DOHH2 (cell line): ENCODE results near the gene GPR65.

Source experiments
- H3F3A ChIP-seq: fragments of 200-600 bp; sonication (generic), shearing (Covaris generic); 2 replicates; pipeline ENCODE4 v1.6.0; 2016; ENCODE audit warnings: antibody characterized with exemption, mild to moderate bottlenecking; ENCODE audit not compliant: control insufficient read depth, insufficient read depth
- H3K27ac ChIP-seq: fragments of 200-600 bp; sonication (generic); 2 replicates; pipeline ENCODE4 v1.5.1; 2014; ENCODE audit warnings: low read depth, mild to moderate bottlenecking, low read length, moderate library complexity
- H3K27me3 ChIP-seq: fragments of 200-600 bp; sonication (generic); 2 replicates; pipeline ENCODE4 v1.6.1; 2014; ENCODE audit warnings: mild to moderate bottlenecking, low read length, mixed read lengths; ENCODE audit not compliant: control insufficient read depth
- H3K36me3 ChIP-seq: fragments of 200-600 bp; sonication (generic); 2 replicates; pipeline ENCODE4 v1.6.1; 2014; ENCODE audit warnings: mild to moderate bottlenecking, low read length, moderate library complexity, mixed read lengths; ENCODE audit not compliant: control insufficient read depth
- H3K4me1 ChIP-seq: fragments of 200-600 bp; sonication (generic); 2 replicates; pipeline ENCODE4 v1.6.1; 2014; ENCODE audit warnings: mild to moderate bottlenecking, low read length, mixed read lengths; ENCODE audit not compliant: control insufficient read depth
- H3K4me2 ChIP-seq: fragments of 200-600 bp; sonication (generic); 2 replicates; pipeline ENCODE4 v1.6.0; 2014; ENCODE audit warnings: mild to moderate bottlenecking, low read length, moderate library complexity
- H3K4me3 ChIP-seq: fragments of 200-600 bp; sonication (generic); 2 replicates; pipeline ENCODE4 v1.5.1; 2014; ENCODE audit warnings: mild to moderate bottlenecking, low read length, mixed read lengths
- H3K79me2 ChIP-seq: fragments of 200-600 bp; sonication (generic); 2 replicates; pipeline ENCODE4 v1.6.1; 2014; ENCODE audit warnings: mild to moderate bottlenecking, low read length, mixed read lengths; ENCODE audit not compliant: control insufficient read depth
- H3K9me2 ChIP-seq: fragments of 200-600 bp; sonication (generic); replicated peaks from 2 replicates; pipeline ENCODE4 v1.6.1; 2014; ENCODE audit warnings: mild to moderate bottlenecking, low read length, mixed read lengths; ENCODE audit not compliant: control insufficient read depth
- H3K9me3 ChIP-seq: fragments of 200-600 bp; sonication (generic); 2 replicates; pipeline ENCODE4 v1.6.1; 2014; ENCODE audit warnings: antibody characterized with exemption, low read length, mixed read lengths; ENCODE audit not compliant: control insufficient read depth, insufficient read depth
- H4K20me1 ChIP-seq: fragments of 200-600 bp; sonication (generic); 2 replicates; pipeline ENCODE4 v1.6.0; 2014; ENCODE audit warnings: low read depth, mild to moderate bottlenecking, antibody characterized with exemption, low read length, moderate library complexity; ENCODE audit not compliant: control insufficient read depth, insufficient read depth
- CTCF ChIP-seq: fragments of 200-600 bp; sonication (generic); IDR thresholded peaks from one replicate; pipeline ENCODE4 v1.5.1; 2014; ENCODE audit warnings: antibody characterized with exemption, mild to moderate bottlenecking, low read depth, low read length; ENCODE audit not compliant: poor library complexity, severe bottlenecking
- EZH2phosphoT487 ChIP-seq: fragments of 200-600 bp; sonication (generic); IDR thresholded peaks from 2 replicates; pipeline ENCODE4 v1.6.1; 2017; ENCODE audit warnings: borderline replicate concordance, mild to moderate bottlenecking, antibody characterized with exemption, low read length, moderate library complexity, mixed read lengths

The GPR65 gene

GRCh38 chr14:87975636-87976035 is 29.3 kb upstream of the GPR65 start:
- Histone ChIP-seq H3K79me2 (no peaks in the 10 kb centered on the region), H3K4me2 (no peak overlapping the region)
- TF ChIP-seq CTCF (no peak), EZH2phosphoT487 (no peak)

GRCh38 chr14:87979689-87980088 is 25.2 kb upstream of the GPR65 start:
- H4K20me1 ChIP-seq = no peaks in the 10 kb centered on the region
- no peaks in the 10 kb centered on the region for H3K9me2 ChIP-seq
- H3K27ac ChIP-seq = no peak overlapping the region
- no peaks in the 10 kb centered on the region for H3K79me2 ChIP-seq
- no peaks in the 10 kb centered on the region for H3K27me3 ChIP-seq
- TF ChIP-seq CTCF (no peak), EZH2phosphoT487 (no peak)
- no peaks in the 10 kb centered on the region for H3K36me3 ChIP-seq
- H3K4me3 ChIP-seq = no peak overlapping the region
- no peaks in the 10 kb centered on the region for H3K9me3 ChIP-seq
- no peak overlapping the region for H3K4me2 ChIP-seq
- no peaks in the 10 kb centered on the region for H3K4me1 ChIP-seq
- no peaks in the 10 kb centered on the region for H3F3A ChIP-seq

More at GRCh38 chr14:87975636-87976035, 29.3 kb upstream of the GPR65 start:
- Histone ChIP-seq H3K9me3 (no peaks in the 10 kb centered on the region), H3K27ac (no peak overlapping the region), H3K27me3 (no peaks in the 10 kb centered on the region), H3F3A (no peaks in the 10 kb centered on the region), H3K9me2 (no peaks in the 10 kb centered on the region), H3K4me3 (no peak overlapping the region), H3K36me3 (no peaks in the 10 kb centered on the region), H3K4me1 (no peaks in the 10 kb centered on the region), H4K20me1 (no peaks in the 10 kb centered on the region)

- no peaks in the 10 kb centered on the region for H3K9me2 ChIP-seq
- H3K27ac ChIP-seq = no peak overlapping the region
- H4K20me1 ChIP-seq = no peaks in the 10 kb centered on the region
- H3K27me3 ChIP-seq = no peaks in the 10 kb centered on the region
- no peaks in the 10 kb centered on the region for H3K9me3 ChIP-seq
- H3K36me3 ChIP-seq = no peaks in the 10 kb centered on the region
- no peak overlapping the region for H3K4me3 ChIP-seq
- no peaks in the 10 kb centered on the region for H3K79me2 ChIP-seq
- no peak overlapping the region for H3K4me2 ChIP-seq
- peaks cover 6% of the 10 kb centered on the region; the same call in 1 of the 2 replicates for H3F3A ChIP-seq
- H3K4me1 ChIP-seq = peaks cover 24% of the 10 kb centered on the region
- TF ChIP-seq CTCF (no peak), EZH2phosphoT487 (no peak)
Measured at GRCh38 chr14:87989221-87989955, 15.5 kb upstream of the GPR65 start.
